Neural progenitor cell (in vitro differentiated cells): Measurements from ENCODE around the gene CD9. TPM values are rescaled to one million over a fixed set of nuclear protein-coding genes. Genes with fewer than 3 reads are reported as not detected.

Experiments
- DNase-seq: peaks from one replicate; pipeline ENCODE4 v3.0.0-alpha.2; 2016; ENCODE audit warnings: low spot score
- H2AFZ ChIP-seq: fragments of 200-600 bp; sonication (generic); replicated peaks from 2 replicates; pipeline ENCODE4 v1.6.1; 2016; ENCODE audit warnings: antibody characterized with exemption
- H3F3A ChIP-seq: fragments of 200-600 bp; sonication (generic); 2 replicates; pipeline ENCODE4 v1.6.1; 2016; ENCODE audit warnings: antibody characterized with exemption, low read depth
- H3K27ac ChIP-seq: fragments of 200-600 bp; sonication (generic); 2 replicates; pipeline ENCODE4 v1.5.1; 2016; ENCODE audit warnings: mild to moderate bottlenecking
- H3K27me3 ChIP-seq: fragments of 200-600 bp; sonication (generic); 2 replicates; pipeline ENCODE4 v1.6.1; 2016; ENCODE audit warnings: mild to moderate bottlenecking, moderate library complexity
- H3K36me3 ChIP-seq: fragments of 200-600 bp; sonication (generic); 2 replicates; pipeline ENCODE4 v1.5.1; 2016
- H3K4me1 ChIP-seq: fragments of 200-600 bp; sonication (generic); 2 replicates; pipeline ENCODE4 v1.6.1; 2016; ENCODE audit warnings: mixed run types
- H3K4me2 ChIP-seq: fragments of 200-600 bp; sonication (generic); 2 replicates; pipeline ENCODE4 v1.6.1; 2016
- H3K4me3 ChIP-seq: fragments of 200-600 bp; sonication (generic); 2 replicates; pipeline ENCODE4 v1.5.1; 2016
- H3K79me2 ChIP-seq: fragments of 200-600 bp; sonication (generic); 2 replicates; pipeline ENCODE4 v1.6.1; 2016; ENCODE audit warnings: low read depth
- H3K9ac ChIP-seq: fragments of 200-600 bp; sonication (generic); 2 replicates; pipeline ENCODE4 v1.6.1; 2016
- H3K9me3 ChIP-seq: fragments of 200-600 bp; sonication (generic); 2 replicates; pipeline ENCODE4 v1.5.1; 2016; ENCODE audit warnings: low read depth
- H4K20me1 ChIP-seq: fragments of 200-600 bp; sonication (generic); 2 replicates; pipeline ENCODE4 v1.6.1; 2016; ENCODE audit warnings: low read depth
- H3K27ac Mint-ChIP-seq: 3 replicates; pipeline ENCODE4 v1.8.0; 2021; ENCODE audit warnings: mixed read lengths
- H3K27me3 Mint-ChIP-seq: 2 replicates; pipeline ENCODE4 v1.8.0; 2022; ENCODE audit warnings: low read depth, mild to moderate bottlenecking, inconsistent platforms, moderate library complexity, mixed read lengths; ENCODE audit not compliant: insufficient read depth
- H3K36me3 Mint-ChIP-seq: 3 replicates; pipeline ENCODE4 v1.8.0; 2021; ENCODE audit warnings: mixed read lengths
- H3K4me1 Mint-ChIP-seq: 3 replicates; pipeline ENCODE4 v1.8.0; 2021; ENCODE audit warnings: mixed read lengths
- H3K4me3 Mint-ChIP-seq: 3 replicates; pipeline ENCODE4 v1.8.0; 2021; ENCODE audit warnings: mild to moderate bottlenecking, moderate library complexity, mixed read lengths
- H3K9me3 Mint-ChIP-seq: 3 replicates; pipeline ENCODE4 v1.8.0; 2020; ENCODE audit warnings: mixed read lengths
- CTCF ChIP-seq: fragments of 200-600 bp; sonication (generic); IDR thresholded peaks from 2 replicates; pipeline ENCODE4 v1.5.1; 2017; ENCODE audit warnings: antibody characterized with exemption, mild to moderate bottlenecking
- EZH2 ChIP-seq: fragments of 200-600 bp; sonication (generic); IDR thresholded peaks from 2 replicates; pipeline ENCODE4 v1.6.1; 2017; ENCODE audit warnings: antibody characterized with exemption, mild to moderate bottlenecking, moderate library complexity
- EZH2phosphoT487 ChIP-seq: fragments of 200-600 bp; sonication (generic); IDR thresholded peaks from 2 replicates; pipeline ENCODE4 v1.6.1; 2017; ENCODE audit warnings: antibody characterized with exemption
- small RNA-seq: library from RNA; depleted of rRNA; stranded (forward); fragments of <200 nt; gene quantifications from one replicate; pipeline ENCODE3, GENCODE V24; 2015
- total RNA-seq: library from RNA; depleted of rRNA; stranded (reverse); fragments of >200 nt; gene quantifications from 2 replicates; pipeline ENCODE4 v1.2.3, GENCODE V29; 2015; ENCODE audit warnings: low replicate concordance

CD9 gene
- total RNA-seq, 1 donor from 2014 or later, result 3.6 TPM

GRCh38 chr12:6285532-6286306, 85.5 kb downstream of the CD9 start:
- H3K9ac ChIP-seq, result no peak overlapping the region
- no peak overlapping the region for H3K4me3 Mint-ChIP-seq
- DNase-seq, result no peak
- H2AFZ ChIP-seq, result no peak overlapping the region
- H3K27me3 ChIP-seq, result no peaks in the 10 kb centered on the region
- no peaks in the 10 kb centered on the region for H3K4me1 ChIP-seq
- H3K27me3 Mint-ChIP-seq, result peaks cover 22% of the 10 kb centered on the region
- TF ChIP-seq EZH2phosphoT487, result no peak
- TF ChIP-seq CTCF, result no peak
- TF ChIP-seq EZH2, result no peak
- no peaks in the 10 kb centered on the region for H3K9me3 ChIP-seq
- no peak overlapping the region for H3K27ac ChIP-seq
- peaks cover 6% of the 10 kb centered on the region for H3K36me3 Mint-ChIP-seq
- H3K27ac Mint-ChIP-seq, result peak overlapping the region; percentile 43
- peaks cover 16% of the 10 kb centered on the region for H3K9me3 Mint-ChIP-seq
- no peaks in the 10 kb centered on the region for H3K36me3 ChIP-seq
- H3K79me2 ChIP-seq, result no peaks in the 10 kb centered on the region
- no peaks in the 10 kb centered on the region for H4K20me1 ChIP-seq
- peaks cover 30% of the 10 kb centered on the region for H3K4me1 Mint-ChIP-seq
- no peak overlapping the region for H3K4me2 ChIP-seq
- H3K4me3 ChIP-seq, result no peak overlapping the region
- no peaks in the 10 kb centered on the region for H3F3A ChIP-seq

Small RNAs within 50 kb of the gene (small RNA-seq; reads per million reads assigned to genes)
- gene ATP5MFP5 (not detected), gene RF00019 (not detected)

Other genes starting within 250 kb of the CD9 start
- 8.0 and 11.3 TPM in 2 replicates for gene VWF, start 75.7 kb upstream of the CD9 start, total RNA-seq
- gene PLEKHG6, start 110.3 kb downstream of the CD9 start, total RNA-seq, result 0.86 and 1.7 TPM in 2 replicates
- gene TNFRSF1A, start 141.7 kb downstream of the CD9 start, total RNA-seq, result 21.8 and 24.7 TPM in 2 replicates
- 1.2 and 5.0 TPM in 2 replicates for gene SCNN1A, start 175.2 kb downstream of the CD9 start, total RNA-seq
- 0.25 TPM in 1 of 2 replicates, not detected in the other for gene LTBR, start 183.8 kb downstream of the CD9 start, total RNA-seq
- 0.43 TPM in 1 of 2 replicates, not detected in the other for gene CD27, start 244.6 kb downstream of the CD9 start, total RNA-seq